ENCODE results near the gene CD6.

GRCh38 chr11:60941371-60942119 lies 29.9 kb upstream of the CD6 start:
- TF ChIP-seq NRF1 (IDR thresholded peaks at IDR 0.05; ENCODE audit: low read depth, low read length) = no peak
- TF ChIP-seq CTCF (IDR thresholded peaks at IDR 0.05; ENCODE audit: control extremely low read depth in 1 of 3, insufficient read depth in 1 of 3, low read depth in 1 of 3, low read length in 3 of 3) = no peak
- TF ChIP-seq SUZ12 (IDR thresholded peaks at IDR 0.05; ENCODE audit: low read length) = no peak
- TF ChIP-seq SP1 (IDR thresholded peaks at IDR 0.05; ENCODE audit: low read depth, low read length) = no peak
- TF ChIP-seq RFX5 (IDR thresholded peaks at IDR 0.05; ENCODE audit: borderline replicate concordance, low read depth, low read length) = no peak
- TF ChIP-seq POLR2AphosphoS5 (IDR thresholded peaks at IDR 0.05; ENCODE audit: low read depth, low read length) = no peak
- no peak for TF ChIP-seq CEBPB (IDR thresholded peaks at IDR 0.05; ENCODE audit: low read depth, low read length)
- no peak for TF ChIP-seq RAD21 (IDR thresholded peaks at IDR 0.05 in 1 of 2, conservative IDR thresholded peaks at IDR 0.05 in 1 of 2; ENCODE audit: low read depth in 2 of 2, low read length in 2 of 2)
- no peak for TF ChIP-seq HDAC2 (IDR thresholded peaks at IDR 0.05; ENCODE audit: borderline replicate concordance in 1 of 2, low read depth in 2 of 2, low read length in 2 of 2)
- TF ChIP-seq BRCA1 (IDR thresholded peaks at IDR 0.05; ENCODE audit: low read depth, low read length) = no peak
- TF ChIP-seq EP300 (IDR thresholded peaks at IDR 0.05; ENCODE audit: borderline replicate concordance in 1 of 2, low read depth in 2 of 2, low read length in 2 of 2) = no peak
- no peak for TF ChIP-seq SP2 (IDR thresholded peaks at IDR 0.05; ENCODE audit: low read length)

Data from H1 (cell line).